ENCODE data around the gene DLL3.

The DLL3 gene

DNA sequence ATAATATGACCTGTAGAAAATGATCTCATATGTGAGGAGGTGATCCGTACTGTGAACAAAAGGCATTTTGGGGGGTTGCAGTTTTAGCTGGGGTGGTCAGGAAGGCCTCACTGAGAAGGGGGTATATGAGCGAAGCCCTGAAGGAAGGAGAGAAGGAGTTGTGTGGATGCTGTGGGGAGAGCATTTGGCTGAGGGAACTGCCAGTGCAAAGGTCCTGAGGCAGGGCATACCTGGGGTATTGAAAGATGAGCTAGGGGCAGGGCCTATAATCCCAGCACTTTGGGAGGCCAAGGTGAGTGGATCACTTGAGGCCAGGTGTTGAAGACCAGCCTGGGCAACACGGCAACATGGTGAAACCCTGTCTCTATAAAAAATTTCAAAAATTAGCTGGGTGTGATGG is 18.7 kb downstream of the DLL3 start:
- no peak for DNase-seq (ENCODE audit: low read depth, low spot score)

DNA sequence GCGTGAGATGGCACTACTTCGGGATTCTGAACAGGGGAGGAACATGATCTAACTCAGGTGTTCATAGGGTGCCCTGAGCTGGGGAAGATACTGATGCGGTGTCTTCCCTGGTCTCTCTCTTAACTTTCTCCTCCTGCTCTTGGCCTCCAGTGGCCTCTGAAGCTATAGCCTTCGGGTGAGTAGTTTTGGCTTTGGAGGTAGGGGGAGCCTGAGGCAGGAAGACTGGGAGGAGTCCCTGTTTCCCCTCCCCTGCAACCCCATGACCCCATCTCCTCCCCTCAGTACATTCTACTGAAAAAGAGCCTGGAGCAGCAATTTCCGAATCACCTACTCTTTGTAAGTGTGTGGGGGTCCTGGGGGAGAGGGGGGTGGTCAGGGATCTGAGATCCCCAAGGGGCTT is 19.7 kb downstream of the DLL3 start:
- no peak for DNase-seq (ENCODE audit: low read depth, low spot score)

DNA sequence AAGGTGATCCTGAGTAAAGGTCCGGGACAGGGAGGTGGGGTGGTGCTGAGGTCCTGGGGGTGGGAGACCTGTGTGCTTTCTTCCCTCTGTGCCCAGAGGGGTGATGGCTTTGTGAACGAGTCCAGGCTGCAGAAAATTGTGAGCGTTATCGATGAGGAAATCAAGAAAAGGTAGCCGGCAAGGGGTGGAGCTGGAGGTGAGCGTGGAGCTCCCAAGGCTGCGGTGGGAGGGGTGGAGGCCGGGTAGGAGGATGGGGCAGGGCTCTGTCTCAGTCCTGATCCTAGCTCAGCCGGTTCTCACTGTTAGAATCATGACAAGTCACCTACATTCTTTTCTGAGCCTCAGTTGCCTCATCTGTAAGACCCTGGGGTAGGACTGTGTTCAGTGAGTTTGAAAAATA is 20.2 kb downstream of the DLL3 start:
- no peak for DNase-seq (ENCODE audit: low read depth, low spot score)

DNA sequence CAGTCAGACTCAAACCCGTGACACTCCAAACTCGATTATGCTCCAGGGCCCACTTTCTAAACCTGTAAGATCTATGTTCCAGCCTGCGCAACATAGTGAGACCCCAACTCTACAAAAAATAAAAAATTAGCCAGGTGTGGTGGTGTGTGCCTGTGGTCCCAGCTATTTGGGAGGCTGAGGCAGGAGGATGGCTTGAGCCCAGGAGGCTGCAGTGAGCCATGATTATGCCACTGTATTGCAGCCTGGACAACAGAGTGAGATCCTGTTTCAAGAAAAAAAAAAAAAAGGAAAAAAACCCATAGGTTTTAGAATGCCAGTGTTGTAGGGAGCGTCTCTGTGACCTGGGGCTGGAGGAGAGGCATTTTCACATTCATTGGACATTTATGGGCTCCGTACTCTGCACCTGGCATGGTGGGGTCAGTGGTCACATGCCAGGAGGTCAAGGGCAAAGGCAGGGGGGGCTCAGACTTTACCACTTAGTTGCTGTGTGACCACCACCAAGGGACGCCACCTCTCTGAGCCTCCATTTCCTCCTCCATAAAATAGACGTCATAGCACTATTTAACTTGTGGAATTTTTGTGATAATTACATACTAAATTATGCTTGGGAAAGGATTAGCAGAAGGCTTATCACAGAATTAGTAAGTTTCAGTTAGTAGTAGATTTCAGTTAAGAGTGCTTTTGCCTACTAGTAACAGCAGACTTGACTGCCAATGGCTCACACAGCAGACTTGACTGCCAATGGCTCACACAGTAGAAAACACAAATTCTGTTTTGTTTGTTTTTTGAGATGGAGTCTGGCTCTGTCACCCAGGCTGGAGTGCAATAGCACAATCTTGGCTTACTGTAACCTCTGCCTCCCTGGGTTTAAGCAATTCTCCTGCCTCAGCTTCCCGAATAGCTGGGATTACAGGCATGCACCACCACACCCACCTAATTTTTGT is 22.1 kb downstream of the DLL3 start:
- DNase-seq (ENCODE audit: low read depth, low spot score) = no peak

DNA sequence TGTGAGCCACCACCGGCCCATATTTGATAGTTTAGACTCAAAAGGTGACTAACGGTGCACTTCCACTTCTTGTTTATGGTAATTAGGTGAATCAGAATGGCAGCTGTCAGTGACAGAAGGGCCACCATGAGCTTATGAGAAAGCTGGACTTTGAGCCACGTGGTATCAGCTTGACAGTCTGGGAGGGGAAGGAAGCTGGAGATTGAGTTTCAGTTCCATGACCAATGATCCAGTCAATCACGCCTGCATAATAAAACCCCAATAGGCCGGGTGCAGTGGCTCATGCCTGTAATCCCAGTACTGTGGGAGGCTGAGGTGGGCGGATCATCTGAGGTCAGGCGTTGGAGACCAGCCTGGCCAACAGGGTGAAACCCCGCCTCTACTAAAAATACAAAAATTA is 25.7 kb downstream of the DLL3 start:
- no peak for DNase-seq (ENCODE audit: low read depth, low spot score)

DNA sequence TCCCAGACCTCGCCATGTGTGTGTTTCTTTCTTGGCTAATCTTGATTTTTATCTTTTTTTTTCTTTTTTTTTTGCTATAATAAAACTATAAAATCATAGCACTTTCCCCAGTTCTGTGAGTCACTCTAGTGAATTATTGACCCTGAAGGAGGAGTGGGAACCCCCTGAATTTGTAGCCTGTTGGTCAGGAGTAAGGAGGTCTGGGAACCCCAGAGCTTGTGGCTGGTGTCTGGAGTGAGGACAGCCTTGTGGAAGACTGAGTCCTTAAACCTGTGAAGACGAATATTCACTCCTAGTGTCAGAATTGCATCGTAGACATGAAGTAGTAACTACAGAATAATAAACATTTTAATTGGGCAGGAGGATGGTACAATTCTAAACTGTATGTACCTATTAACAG is 26.5 kb downstream of the DLL3 start:
- no peak for DNase-seq (ENCODE audit: low read depth, low spot score)

DNA sequence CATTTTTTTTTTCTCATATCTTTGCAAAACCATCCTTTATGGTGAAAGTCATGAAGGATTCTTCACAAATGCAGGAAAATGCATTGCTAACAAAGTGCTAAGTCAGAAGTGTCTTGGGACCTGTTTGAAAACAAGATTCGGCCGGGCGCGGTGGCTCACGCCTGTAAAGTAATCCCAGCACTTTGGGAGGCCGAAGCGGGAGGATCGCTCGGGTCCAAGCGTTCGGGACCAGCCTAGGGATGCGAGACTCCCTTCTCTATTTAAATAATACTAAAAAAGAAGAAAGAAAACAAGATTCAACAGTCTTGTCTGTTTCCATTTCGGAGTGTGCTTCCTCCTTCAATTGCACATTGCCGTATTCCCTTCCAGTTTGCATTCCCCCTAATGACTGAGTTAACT is 33.1 kb downstream of the DLL3 start:
- DNase-seq (ENCODE audit: low read depth, low spot score) = no peak

DNA sequence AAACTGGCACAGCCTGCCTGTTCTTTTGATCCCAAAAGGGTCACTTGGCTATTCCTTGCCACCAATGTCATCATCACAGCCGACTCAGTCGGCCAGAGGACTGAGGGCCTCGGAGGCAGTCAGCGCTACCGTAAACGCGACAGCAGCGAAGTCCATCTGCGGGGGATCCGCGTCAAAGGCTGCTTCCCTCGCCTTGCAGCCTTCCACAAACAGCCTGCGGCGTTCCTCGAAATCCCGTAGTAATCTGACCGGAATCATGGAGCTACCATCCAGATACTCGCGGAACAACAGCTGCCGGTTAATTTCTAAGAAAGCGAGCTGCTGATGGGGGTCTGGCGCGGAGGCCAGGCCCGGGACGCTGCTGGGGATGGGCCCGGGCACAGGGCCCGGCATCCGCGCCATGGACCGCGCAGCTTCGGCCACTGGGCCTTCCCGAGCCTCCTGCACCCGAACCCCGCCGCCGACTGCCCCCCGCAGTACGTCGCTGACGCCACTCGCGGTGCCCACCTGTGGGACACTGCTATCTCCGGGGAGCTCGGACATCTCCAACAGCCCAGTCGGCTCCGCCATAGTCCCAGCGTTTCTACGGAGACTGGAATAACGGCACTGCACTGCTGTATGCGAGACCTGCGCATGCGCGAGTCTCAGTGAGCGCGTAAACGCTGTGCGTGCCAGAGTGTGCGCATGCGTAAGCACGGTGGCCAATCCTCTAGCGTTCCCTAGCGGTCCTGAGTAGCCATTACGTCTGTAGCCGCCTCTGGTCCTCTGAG is 33.7 kb downstream of the DLL3 start, which contains the start of gene EID2B:
TSS of gene EID2B (minus strand) at position 620 of the 770 bp plus-strand sequence. CDS start at position 570, 50 bp downstream.
- DNase-seq (ENCODE audit: low read depth, low spot score) = peak; percentile 88

DNA sequence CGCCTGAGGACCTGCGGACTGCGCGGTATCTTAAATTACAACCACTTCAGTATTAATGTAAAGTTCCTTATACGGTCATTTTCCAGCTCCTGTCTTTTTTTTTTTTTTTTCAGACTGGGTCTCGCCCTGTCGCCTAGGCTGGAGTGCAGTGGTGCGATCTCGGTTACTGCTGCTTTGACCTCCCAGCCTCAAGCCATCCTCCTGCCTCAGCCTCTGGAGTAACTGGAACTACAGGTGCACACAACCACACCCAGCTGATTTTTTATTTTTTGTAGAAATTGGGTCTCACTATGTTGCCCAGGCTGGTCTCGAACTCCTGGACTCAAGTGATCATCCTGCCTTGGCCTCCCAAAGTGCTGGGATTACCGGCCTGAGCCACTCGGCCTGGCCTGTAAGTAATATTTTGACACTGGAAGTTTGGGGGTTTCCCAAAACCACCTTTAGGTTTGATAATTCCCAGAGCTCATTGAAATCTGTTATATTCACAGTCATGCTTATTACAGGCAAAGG is 34.3 kb downstream of the DLL3 start:
- no peak for DNase-seq (ENCODE audit: low read depth, low spot score)

DNA sequence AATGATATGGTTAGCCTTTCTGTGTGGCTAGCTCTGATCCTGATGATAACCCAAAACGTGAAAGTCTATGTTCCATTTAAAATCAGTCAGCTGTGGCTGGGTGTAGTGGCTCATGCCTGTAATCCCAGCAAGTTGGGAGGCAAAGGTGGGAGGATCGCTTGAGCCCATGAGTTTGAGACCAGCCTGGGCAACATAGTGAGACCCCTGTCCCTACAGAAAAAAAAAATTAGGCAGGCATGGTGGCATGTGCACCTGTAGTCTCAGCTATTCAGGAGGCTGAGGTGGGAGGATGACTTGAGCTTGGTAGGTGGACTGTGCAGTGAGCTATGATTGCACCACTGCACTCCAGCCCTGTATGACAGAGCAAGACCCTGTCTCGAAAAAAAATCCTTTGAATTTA is 35.0 kb downstream of the DLL3 start:
- DNase-seq (ENCODE audit: low read depth, low spot score) = no peak

DNA sequence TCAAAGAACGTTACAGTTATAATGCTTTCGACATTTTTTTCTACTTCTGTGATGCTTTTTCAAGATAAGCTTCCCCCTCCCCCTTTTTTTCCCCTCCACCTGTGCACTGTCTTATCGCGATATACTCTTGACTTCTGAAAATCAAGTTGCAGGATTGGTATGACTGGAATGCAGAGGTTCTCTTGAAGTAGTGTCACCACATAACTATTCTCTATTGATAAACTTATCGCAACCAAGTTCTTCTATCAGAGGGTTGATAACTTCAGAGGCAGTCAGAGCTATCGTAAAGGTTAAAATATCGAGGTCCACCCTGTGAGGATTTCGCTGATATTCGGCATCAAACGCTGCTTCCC is 40.4 kb downstream of the DLL3 start:
- DNase-seq (ENCODE audit: low read depth, low spot score) = no peak

DNA sequence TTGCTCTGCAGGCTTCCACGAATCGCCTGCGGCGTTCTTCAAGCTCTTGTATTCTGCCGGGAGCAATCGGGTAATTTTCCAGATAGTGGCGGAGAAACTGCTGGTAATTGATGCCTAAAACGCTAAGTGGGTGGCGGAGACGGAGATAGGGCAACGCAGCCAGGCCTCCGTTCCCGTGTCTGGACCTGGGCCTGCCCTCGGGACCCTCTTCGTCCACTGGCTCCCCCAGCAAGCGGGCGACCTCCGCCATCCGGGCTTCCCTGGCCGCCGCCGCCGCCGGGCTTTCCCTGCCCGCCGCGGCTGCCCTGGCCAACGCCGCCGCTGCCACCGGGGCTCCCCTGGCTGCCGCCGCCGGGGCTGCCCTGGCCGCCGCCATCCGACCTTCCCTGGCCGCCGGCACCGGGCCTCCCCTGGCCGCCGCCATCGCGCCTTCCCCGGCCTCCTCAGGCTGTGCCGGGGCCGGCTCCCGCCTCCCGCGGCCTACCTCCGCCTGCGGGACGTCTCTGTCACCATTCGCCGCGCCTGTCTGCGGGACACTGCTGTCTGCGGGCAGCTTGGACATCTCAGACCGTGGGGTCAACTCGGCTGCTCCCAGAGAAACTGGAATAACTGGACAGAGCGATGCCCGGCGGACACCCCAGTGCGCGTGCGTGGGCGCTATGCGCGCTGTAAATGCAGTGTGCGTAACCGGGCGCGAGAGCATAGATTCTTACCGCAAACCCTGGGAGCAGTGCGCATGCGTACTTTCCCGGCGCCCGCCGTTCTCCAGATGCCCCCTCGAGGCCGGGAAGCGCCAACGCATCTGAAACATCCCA is 41.0 kb downstream of the DLL3 start, which contains the start of gene EID2:
TSS of gene EID2 (minus strand) at position 644 of the 815 bp plus-strand sequence. CDS start at position 562, 82 bp downstream.
- peak; percentile 91 for DNase-seq (ENCODE audit: low read depth, low spot score)

DNA sequence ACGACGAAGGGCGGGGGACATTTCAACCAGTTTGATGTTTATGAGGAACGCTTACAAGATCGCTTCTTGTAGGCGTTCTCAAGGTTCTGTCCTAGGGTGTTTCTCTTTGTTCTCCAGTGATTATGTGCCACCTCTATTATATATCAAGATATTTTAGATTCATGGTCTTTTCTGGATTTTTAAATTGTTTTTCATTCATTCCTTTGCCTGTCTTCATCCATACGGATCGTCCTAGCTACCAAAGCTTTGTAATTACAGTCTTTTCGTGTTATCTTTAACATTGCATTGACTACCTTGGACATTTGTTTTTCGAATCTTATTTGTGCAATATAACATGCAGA is 41.6 kb downstream of the DLL3 start:
- no peak for DNase-seq (ENCODE audit: low read depth, low spot score)

DNA sequence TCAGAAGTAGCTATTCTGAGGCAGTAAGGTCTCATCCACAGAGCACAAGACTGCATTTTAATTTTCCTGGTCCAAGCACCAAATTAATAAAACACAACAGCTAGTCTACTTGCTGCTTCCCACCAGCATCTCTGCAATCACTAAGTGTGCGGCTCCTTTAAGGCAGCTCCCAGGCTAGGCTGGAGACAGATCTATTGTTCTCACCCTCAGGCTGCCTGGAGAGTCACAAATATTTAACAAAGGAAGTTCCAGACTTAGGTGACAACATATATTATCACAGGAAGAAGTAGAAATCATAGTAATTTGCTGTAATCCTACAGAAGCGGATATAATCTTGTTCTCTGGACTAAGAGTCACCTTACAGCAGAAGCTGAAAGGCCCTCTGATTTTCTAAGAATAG is 43.5 kb downstream of the DLL3 start:
- DNase-seq (ENCODE audit: low read depth, low spot score) = no peak

DNA sequence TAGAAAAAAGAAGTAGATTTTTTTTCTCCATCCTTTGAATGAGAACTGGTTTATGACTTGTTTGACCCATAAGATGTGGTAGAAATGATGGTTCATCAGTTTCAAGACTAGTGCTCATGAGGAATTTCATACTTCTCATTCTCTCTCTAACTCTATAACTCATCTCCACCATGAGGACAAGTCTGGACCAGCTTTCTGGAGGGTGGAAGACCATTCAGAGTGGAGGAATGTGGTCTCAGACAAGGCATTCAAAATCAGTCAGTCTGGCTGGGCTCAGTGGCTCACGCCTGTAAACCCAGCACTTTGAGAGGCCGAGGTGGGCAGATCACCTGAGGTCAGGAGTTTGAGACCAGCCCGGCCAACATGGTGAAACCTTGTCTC is 44.7 kb downstream of the DLL3 start:
- no peak for DNase-seq (ENCODE audit: low read depth, low spot score)

DNA sequence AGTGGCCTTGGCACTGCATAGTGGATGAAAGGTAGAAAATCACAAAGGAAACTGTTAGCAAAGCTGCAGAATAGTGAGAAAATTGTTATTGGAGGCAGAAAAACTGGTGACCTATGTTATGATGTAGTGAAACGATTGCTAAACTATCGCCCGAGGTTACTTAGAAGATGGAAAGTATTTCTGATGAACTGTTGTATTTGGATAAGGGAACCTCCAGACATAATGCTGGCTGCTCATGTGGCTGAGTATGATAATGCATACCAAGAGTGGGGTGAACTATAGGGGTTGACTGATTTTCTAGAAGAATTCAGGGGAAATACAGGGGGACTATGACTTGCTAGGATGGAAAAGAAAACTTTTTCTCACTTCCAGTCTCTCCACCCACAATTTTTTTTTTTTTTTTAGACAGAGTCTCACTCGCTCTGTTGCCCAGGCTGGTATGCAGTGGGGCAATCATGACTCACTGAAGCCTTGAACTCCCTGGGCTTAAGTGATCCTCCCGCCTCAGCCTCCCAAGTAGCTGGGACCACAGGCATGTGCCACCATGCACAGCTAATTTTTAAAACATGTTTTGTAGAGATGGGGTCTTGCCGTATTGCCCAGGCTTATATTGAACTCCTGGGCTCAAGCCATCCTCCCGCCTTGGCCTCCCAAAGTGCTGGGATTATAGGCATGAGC is 45.6 kb downstream of the DLL3 start:
- no peak for DNase-seq (ENCODE audit: low read depth, low spot score)

DNA sequence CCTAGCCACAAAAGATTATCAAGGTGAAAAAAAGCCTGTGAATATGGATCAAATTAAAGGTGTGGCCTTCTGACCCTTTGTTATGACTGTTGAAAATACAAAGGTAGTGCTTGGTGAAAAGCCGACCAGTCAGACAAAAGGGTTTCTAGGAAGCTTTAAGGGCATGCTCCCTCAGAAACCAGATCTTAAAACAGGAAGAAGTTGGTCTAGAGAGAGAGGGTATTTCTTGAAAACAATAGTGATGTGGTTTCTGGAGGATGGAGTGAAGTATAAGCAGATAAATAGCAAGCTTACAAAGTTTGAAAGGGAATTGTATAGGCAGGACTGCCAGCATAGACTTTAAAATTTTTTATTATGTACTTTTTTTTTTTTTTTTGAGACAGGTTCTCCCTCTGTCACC is 46.2 kb downstream of the DLL3 start:
- DNase-seq (ENCODE audit: low read depth, low spot score) = no peak

DNA sequence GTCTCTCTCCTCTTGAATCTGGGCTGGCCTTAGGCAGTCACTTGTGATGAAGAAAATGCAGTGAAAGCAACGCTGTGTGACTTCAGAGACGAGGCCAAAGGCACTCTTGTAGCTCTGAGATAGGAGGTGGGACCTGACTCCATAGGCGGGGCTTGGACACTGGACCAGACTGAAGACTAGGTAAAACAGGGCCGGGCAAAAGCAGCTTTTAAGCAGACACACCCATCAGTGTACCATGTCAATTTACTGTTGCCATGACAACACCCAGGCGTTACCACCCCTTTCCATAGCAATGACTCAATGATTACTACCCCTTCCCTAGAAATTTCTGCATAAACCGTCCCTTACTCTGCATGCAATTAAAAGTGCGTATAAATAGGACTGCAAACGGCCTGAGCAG is 47.9 kb downstream of the DLL3 start:
- DNase-seq (ENCODE audit: low read depth, low spot score) = no peak

DNA sequence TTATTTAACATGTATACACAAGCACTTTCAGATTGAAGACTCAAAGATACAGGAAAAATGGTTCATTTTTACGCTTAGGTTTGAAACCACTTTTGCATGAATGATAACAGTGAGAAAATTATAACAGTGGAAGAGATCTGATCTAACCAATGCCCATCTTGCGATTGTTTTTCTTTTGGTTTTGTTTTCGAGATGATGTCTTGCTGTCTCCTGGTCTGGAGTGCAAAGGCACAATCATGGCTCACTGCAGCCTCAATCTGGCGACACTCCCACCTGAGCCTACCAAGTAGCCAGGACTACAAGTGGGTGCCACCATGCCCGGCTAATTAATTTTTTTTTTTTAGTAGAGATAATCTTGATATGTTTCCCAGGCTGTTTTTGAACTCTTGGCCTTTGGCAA is 51.5 kb downstream of the DLL3 start:
- DNase-seq (ENCODE audit: low read depth, low spot score) = no peak

DNA sequence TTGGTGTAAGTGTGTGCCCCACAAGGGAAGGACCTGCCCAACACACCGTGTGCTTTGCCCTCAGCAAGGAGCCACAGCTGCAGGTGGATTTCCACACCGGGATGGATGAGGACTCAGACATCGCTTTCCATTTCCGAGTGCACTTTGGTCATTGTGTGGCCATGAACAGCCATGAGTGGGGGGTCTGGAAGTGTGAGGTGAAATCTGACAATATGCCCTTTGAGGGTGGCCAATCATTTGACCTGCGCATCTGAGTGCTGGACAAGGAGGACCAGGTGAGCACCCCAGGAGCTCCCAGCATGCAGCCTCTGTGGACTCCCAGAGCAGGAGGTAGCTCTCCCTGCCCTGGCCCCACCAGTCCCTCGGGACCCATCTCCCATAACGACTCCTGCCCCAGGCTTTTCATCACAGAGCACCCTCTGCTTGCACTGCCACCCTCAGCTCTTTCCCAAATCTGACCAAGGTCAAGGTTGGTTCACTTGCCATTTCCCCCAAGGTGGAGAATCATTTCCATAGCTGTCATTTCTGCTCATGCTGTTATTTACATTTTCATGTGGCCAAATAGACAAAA is 54.4 kb downstream of the DLL3 start:
- DNase-seq (ENCODE audit: low read depth, low spot score) = no peak
